Prostate gland (tissue), 2 donors: Measurements from ENCODE around the gene GJB5.

ENCODE experiments used
- CTCF ChIP-seq, 4 experiments: fragments of 200-600 bp in 2 of 4; fragments of 450-650 bp in 2 of 4; sonication (generic) in 2 of 4; IDR thresholded peaks; 1 replicate in 3 of 4; 2 replicates in 1 of 4; pipeline ENCODE4 v1.5.1; 2016 to 2019; ENCODE audit warnings: antibody characterized with exemption in 4 of 4, mild to moderate bottlenecking in 2 of 4, moderate library complexity in 2 of 4
- POLR2AphosphoS5 ChIP-seq: sonication (generic); formaldehyde crosslinking; IDR thresholded peaks from one replicate; pipeline ENCODE4 v1.6.1; 2017; ENCODE audit warnings: antibody characterized with exemption

GRCh38 chr1:34705077-34705476 is 49.8 kb upstream of the GJB5 start:
- no peak for TF ChIP-seq CTCF (IDR thresholded peaks at IDR 0.05)
- no peak for TF ChIP-seq POLR2AphosphoS5
